ENCODE measurements around the gene TICRR. TPM values are rescaled to one million over a fixed set of nuclear protein-coding genes. Genes with fewer than 3 reads are reported as not detected.
A peak's percentile ranks its signal among the peaks of the same experiment; 100 is the strongest.
"Not testable (repeated sequence)": the region's sequence is repeated elsewhere in the genome, so short reads cannot be mapped to it uniquely, and the experiment has no call there.

The TICRR gene
- total RNA-seq, 6 experiments from 2014 or later: 3.0 to 6.0 (median 5.0) TPM

DNA sequence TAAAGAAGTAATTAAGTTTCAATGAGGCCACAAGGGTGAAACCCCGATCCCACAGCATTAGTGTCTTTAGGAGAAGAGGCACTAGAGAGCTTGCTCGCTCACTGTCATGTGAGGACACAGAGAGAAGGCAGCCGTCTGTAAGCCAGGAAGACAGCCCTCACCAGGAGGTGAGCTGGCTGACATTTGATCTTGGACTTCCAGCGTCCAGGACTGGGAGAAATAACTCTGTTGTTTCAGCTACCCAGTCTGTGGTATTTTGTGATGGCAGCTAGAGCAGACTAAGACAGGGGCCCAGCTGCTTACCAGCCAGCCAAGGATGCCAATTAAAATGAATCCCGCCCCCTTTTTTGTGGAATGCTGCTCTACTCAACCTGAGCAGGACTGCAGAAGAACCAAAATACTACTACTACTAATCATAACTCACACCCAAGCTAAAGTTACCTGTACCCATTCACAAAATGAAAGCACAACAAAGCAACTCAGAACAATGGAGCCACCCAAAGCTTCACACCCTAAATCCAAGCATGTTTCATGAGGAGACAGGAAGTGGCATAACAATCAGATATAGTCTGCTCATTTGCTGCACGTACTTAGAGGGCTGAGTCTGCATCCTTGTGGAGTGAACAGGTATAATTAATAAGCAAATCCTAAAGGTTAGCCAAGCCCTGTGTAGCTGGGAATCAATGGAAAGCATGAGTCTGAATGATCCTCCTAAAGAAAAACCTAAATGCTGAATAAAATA lies 43.3 kb upstream of the TICRR start:
- no peak for DNase-seq
- Mint-ChIP-seq H3K9me3 (no peaks in the 10 kb centered on the region), H3K36me3 (ENCODE audit: low read depth) (no peaks in the 10 kb centered on the region), H3K27me3 (ENCODE audit: insufficient read depth) (peaks cover 23% of the 10 kb centered on the region), H3K27ac (no peak overlapping the region), H3K4me3 (no peak overlapping the region), H3K4me1 (ENCODE audit: low read depth) (peaks cover 6% of the 10 kb centered on the region; the same call in 1 of the 2 replicates)
- TF ChIP-seq, protein P1, sequence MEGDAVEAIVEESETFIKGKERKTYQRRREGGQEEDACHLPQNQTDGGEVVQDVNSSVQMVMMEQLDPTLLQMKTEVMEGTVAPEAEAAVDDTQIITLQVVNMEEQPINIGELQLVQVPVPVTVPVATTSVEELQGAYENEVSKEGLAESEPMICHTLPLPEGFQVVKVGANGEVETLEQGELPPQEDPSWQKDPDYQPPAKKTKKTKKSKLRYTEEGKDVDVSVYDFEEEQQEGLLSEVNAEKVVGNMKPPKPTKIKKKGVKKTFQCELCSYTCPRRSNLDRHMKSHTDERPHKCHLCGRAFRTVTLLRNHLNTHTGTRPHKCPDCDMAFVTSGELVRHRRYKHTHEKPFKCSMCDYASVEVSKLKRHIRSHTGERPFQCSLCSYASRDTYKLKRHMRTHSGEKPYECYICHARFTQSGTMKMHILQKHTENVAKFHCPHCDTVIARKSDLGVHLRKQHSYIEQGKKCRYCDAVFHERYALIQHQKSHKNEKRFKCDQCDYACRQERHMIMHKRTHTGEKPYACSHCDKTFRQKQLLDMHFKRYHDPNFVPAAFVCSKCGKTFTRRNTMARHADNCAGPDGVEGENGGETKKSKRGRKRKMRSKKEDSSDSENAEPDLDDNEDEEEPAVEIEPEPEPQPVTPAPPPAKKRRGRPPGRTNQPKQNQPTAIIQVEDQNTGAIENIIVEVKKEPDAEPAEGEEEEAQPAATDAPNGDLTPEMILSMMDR (IDR thresholded peaks at IDR 0.05): no peak

DNA sequence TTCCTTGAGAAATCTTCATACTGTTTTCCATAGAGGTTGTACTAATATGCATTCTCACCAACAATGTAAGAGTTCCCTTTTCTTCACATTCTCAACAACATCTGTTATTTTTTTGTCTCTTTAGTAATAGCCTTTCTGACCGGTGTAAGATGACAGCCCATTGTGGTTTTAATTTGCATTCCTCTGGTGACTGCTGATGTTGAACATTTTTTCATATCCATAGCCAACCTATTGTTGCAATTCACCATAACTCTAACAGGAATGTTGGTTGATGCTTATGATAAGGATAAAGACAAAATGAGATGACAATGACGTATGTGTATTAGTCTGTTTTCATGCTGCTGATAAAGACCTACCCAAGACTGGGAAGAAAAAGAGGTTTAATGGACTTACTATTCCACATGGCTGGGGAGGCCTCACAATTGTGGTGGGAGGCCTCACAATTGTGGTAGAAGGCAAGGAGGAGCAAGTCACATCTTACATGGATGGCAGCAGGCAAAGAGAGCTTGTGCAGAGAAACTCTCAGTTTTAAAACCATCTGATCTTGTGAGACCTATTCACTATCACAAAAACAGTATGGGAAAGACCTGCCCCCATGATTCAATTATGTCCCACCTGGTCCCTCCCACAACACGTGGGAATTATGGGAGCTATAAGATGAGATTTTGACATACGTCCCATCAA lies 41.3 kb upstream of the TICRR start:
- TF ChIP-seq, protein P1 (IDR thresholded peaks at IDR 0.05): no peak
- no peak overlapping the region; the same call in 1 of the 2 replicates for H3K27ac Mint-ChIP-seq
- peaks cover 18% of the 10 kb centered on the region for H3K27me3 Mint-ChIP-seq (ENCODE audit: insufficient read depth)
- no peak overlapping the region for H3K4me3 Mint-ChIP-seq
- H3K4me1 Mint-ChIP-seq (ENCODE audit: low read depth): peaks cover 6% of the 10 kb centered on the region; the same call in 1 of the 2 replicates
- peaks cover 8% of the 10 kb centered on the region for H3K9me3 Mint-ChIP-seq
- DNase-seq: peak; percentile 46
- H3K36me3 Mint-ChIP-seq (ENCODE audit: low read depth): peaks cover 8% of the 10 kb centered on the region; the same call in 1 of the 2 replicates

GRCh38 chr15:89539027-89539426 lies 36.2 kb upstream of the TICRR start:
- peaks cover 8% of the 10 kb centered on the region for H3K9me3 Mint-ChIP-seq
- H3K27ac Mint-ChIP-seq: no peak overlapping the region
- H3K36me3 Mint-ChIP-seq (ENCODE audit: low read depth): peaks cover 8% of the 10 kb centered on the region; the same call in 1 of the 2 replicates
- peaks cover 18% of the 10 kb centered on the region for H3K27me3 Mint-ChIP-seq (ENCODE audit: insufficient read depth)
- H3K4me3 Mint-ChIP-seq: no peak overlapping the region
- TF ChIP-seq, protein P1 (IDR thresholded peaks at IDR 0.05): no peak
- DNase-seq: no peak
- peaks cover 1% of the 10 kb centered on the region; the same call in 1 of the 2 replicates for H3K4me1 Mint-ChIP-seq (ENCODE audit: low read depth)

DNA sequence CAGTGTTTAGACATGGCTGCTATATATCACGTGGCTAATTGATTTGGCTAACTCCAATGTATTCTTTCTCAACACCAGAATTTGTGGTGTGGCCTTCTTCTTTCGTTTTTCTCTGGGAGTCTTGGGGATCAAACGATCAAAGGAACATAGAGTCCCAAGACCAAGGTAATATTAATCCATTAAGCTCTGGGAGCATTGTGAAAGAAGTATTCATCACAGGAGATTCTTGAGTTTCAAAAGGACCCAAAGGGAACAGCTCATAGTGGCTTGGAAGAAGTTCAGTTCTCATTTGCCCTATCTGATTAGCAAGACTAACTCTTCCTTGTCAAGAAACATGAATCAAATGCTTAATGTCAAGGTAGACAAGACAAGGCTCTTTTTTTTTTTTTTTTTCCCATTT lies 32.9 kb upstream of the TICRR start:
- H3K9me3 Mint-ChIP-seq: peaks cover 8% of the 10 kb centered on the region
- H3K36me3 Mint-ChIP-seq (ENCODE audit: low read depth): peaks cover 8% of the 10 kb centered on the region; the same call in 1 of the 2 replicates
- H3K4me3 Mint-ChIP-seq: no peak overlapping the region
- TF ChIP-seq, protein P1 (IDR thresholded peaks at IDR 0.05): no peak
- no peak overlapping the region for H3K27ac Mint-ChIP-seq
- no peaks in the 10 kb centered on the region for H3K4me1 Mint-ChIP-seq (ENCODE audit: low read depth)
- H3K27me3 Mint-ChIP-seq (ENCODE audit: insufficient read depth): peaks cover 26% of the 10 kb centered on the region
- no peak for DNase-seq

- H3K4me1 Mint-ChIP-seq (ENCODE audit: low read depth): no peaks in the 10 kb centered on the region
- DNase-seq: no peak
- TF ChIP-seq, protein P1 (IDR thresholded peaks at IDR 0.05): no peak
- no peak overlapping the region for H3K4me3 Mint-ChIP-seq
- no peaks in the 10 kb centered on the region for H3K36me3 Mint-ChIP-seq (ENCODE audit: low read depth)
- peaks cover 27% of the 10 kb centered on the region for H3K27me3 Mint-ChIP-seq (ENCODE audit: insufficient read depth)
- no peak overlapping the region for H3K27ac Mint-ChIP-seq
- no peaks in the 10 kb centered on the region for H3K9me3 Mint-ChIP-seq
Measured at GRCh38 chr15:89543389-89543788, 31.9 kb upstream of the TICRR start.

DNA sequence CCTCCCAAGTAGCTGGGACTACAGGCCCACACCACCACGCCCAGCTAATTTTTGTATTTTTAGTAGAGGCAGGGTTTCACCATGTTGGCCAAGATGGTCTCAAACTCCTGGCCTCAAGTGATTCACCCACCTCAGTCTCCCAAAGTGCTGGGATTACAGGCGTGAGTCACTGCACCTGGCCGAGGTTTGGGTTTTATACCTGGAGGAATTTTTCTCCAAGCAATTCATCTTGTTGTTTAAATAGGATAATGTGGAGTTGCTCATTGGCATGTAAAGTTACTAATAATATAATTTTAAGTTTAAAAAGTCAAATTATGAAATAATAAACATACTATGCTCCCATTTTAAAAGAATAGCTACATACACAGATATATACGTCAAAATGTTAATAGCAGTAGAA lies 26.1 kb upstream of the TICRR start:
- not testable (repeated sequence) for H3K4me1 Mint-ChIP-seq (ENCODE audit: low read depth); DNase-seq; H3K27ac Mint-ChIP-seq; H3K36me3 Mint-ChIP-seq (ENCODE audit: low read depth); H3K9me3 Mint-ChIP-seq; H3K4me3 Mint-ChIP-seq
- H3K27me3 Mint-ChIP-seq (ENCODE audit: insufficient read depth): peaks cover 41% of the 10 kb centered on the region
